IPS-15b (cell line): ENCODE measurements around the gene C1QTNF2.
"Not testable (repeated sequence)": the region's sequence is repeated elsewhere in the genome, so short reads cannot be mapped to it uniquely, and the experiment has no call there.

Experiments used
- H3K27me3 ChIP-seq: one replicate; pipeline ENCODE4 v1.6.1; 2013; ENCODE audit warnings: low read length; ENCODE audit not compliant: control insufficient read depth, insufficient read depth
- H3K36me3 ChIP-seq: one replicate; pipeline ENCODE4 v1.6.1; 2013; ENCODE audit warnings: low read length; ENCODE audit not compliant: control insufficient read depth, insufficient read depth
- H3K4me1 ChIP-seq: one replicate; pipeline ENCODE4 v1.6.1; 2013; ENCODE audit warnings: mild to moderate bottlenecking, low read length; ENCODE audit not compliant: control insufficient read depth, insufficient read depth
- H3K4me3 ChIP-seq: one replicate; pipeline ENCODE4 v1.5.1; 2013; ENCODE audit warnings: low read depth, low read length
- H3K9ac ChIP-seq: one replicate; pipeline ENCODE4 v1.6.1; 2013; ENCODE audit warnings: low read depth, mild to moderate bottlenecking, low read length
- H3K9me3 ChIP-seq: one replicate; pipeline ENCODE4 v1.6.1; 2013; ENCODE audit warnings: mild to moderate bottlenecking, low read length; ENCODE audit not compliant: control insufficient read depth, insufficient read depth

The C1QTNF2 gene

GRCh38 chr5:160356550-160357347, 13.7 kb downstream of the C1QTNF2 start:
- Histone ChIP-seq H3K9me3 (no peaks in the 10 kb centered on the region), H3K9ac (no peak overlapping the region), H3K36me3 (no peaks in the 10 kb centered on the region), H3K27me3 (no peaks in the 10 kb centered on the region), H3K4me3 (no peak overlapping the region), H3K4me1 (peaks cover 2% of the 10 kb centered on the region)

- Histone ChIP-seq H3K4me3 (no peak overlapping the region), H3K9ac (no peak overlapping the region), H3K27me3 (no peaks in the 10 kb centered on the region), H3K9me3 (no peaks in the 10 kb centered on the region), H3K36me3 (no peaks in the 10 kb centered on the region), H3K4me1 (peaks cover 2% of the 10 kb centered on the region)
Measured at GRCh38 chr5:160354666-160355065, 15.8 kb downstream of the C1QTNF2 start.

GRCh38 chr5:160353379-160353778, 17.0 kb downstream of the C1QTNF2 start:
- Histone ChIP-seq H3K27me3 (no peaks in the 10 kb centered on the region), H3K4me1 (no peaks in the 10 kb centered on the region), H3K9me3 (no peaks in the 10 kb centered on the region), H3K4me3 (no peak overlapping the region), H3K9ac (no peak overlapping the region), H3K36me3 (no peaks in the 10 kb centered on the region)

GRCh38 chr5:160352308-160352707, 18.1 kb downstream of the C1QTNF2 start:
- Histone ChIP-seq H3K27me3 (no peaks in the 10 kb centered on the region), H3K9me3 (no peaks in the 10 kb centered on the region), H3K36me3 (no peaks in the 10 kb centered on the region), H3K4me3 (no peak overlapping the region), H3K4me1 (no peaks in the 10 kb centered on the region), H3K9ac (no peak overlapping the region)

- H3K9ac ChIP-seq = no peak overlapping the region
- no peaks in the 10 kb centered on the region for H3K36me3 ChIP-seq
- no peak overlapping the region for H3K4me3 ChIP-seq
- H3K9me3 ChIP-seq = no peaks in the 10 kb centered on the region
- no peaks in the 10 kb centered on the region for H3K27me3 ChIP-seq
- no peaks in the 10 kb centered on the region for H3K4me1 ChIP-seq
Measured at GRCh38 chr5:160349935-160350303, 20.5 kb downstream of the C1QTNF2 start.

GRCh38 chr5:160349249-160349934, 21.0 kb downstream of the C1QTNF2 start:
- no peaks in the 10 kb centered on the region for H3K9me3 ChIP-seq
- no peak overlapping the region for H3K9ac ChIP-seq
- no peaks in the 10 kb centered on the region for H3K4me1 ChIP-seq
- H3K27me3 ChIP-seq = no peaks in the 10 kb centered on the region
- H3K36me3 ChIP-seq = no peaks in the 10 kb centered on the region
- no peak overlapping the region for H3K4me3 ChIP-seq

GRCh38 chr5:160348080-160348479, 22.3 kb downstream of the C1QTNF2 start:
- no peaks in the 10 kb centered on the region for H3K27me3 ChIP-seq
- no peaks in the 10 kb centered on the region for H3K4me1 ChIP-seq
- H3K9me3 ChIP-seq = no peaks in the 10 kb centered on the region
- H3K36me3 ChIP-seq = no peaks in the 10 kb centered on the region
- H3K4me3 ChIP-seq = no peak overlapping the region
- no peak overlapping the region for H3K9ac ChIP-seq

GRCh38 chr5:160347448-160347847, 23.0 kb downstream of the C1QTNF2 start:
- Histone ChIP-seq H3K4me3 (no peak overlapping the region), H3K4me1 (no peaks in the 10 kb centered on the region), H3K27me3 (no peaks in the 10 kb centered on the region), H3K9ac (no peak overlapping the region), H3K36me3 (no peaks in the 10 kb centered on the region), H3K9me3 (no peaks in the 10 kb centered on the region)

- H3K4me3 ChIP-seq = no peak overlapping the region
- H3K36me3 ChIP-seq = no peaks in the 10 kb centered on the region
- no peaks in the 10 kb centered on the region for H3K9me3 ChIP-seq
- H3K27me3 ChIP-seq = no peaks in the 10 kb centered on the region
- H3K9ac ChIP-seq = no peak overlapping the region
- peaks cover 3% of the 10 kb centered on the region for H3K4me1 ChIP-seq
Measured at GRCh38 chr5:160342413-160342941, 27.9 kb downstream of the C1QTNF2 start.

- Histone ChIP-seq H3K36me3 (no peaks in the 10 kb centered on the region), H3K4me3 (no peak overlapping the region), H3K9me3 (no peaks in the 10 kb centered on the region), H3K4me1 (peaks cover 3% of the 10 kb centered on the region), H3K27me3 (no peaks in the 10 kb centered on the region), H3K9ac (no peak overlapping the region)
Measured at GRCh38 chr5:160341309-160341870, 29.0 kb downstream of the C1QTNF2 start.

- not testable (repeated sequence) for H3K9ac ChIP-seq
Measured at GRCh38 chr5:160340513-160340912, 29.9 kb downstream of the C1QTNF2 start.

More at GRCh38 chr5:160340513-160340912, 29.9 kb downstream of the C1QTNF2 start:
- H3K4me1 ChIP-seq, H3K4me3 ChIP-seq, H3K36me3 ChIP-seq, H3K27me3 ChIP-seq, H3K9me3 ChIP-seq: not testable (repeated sequence)
